K562 (cell line): ENCODE results near the gene KLHDC7A. TPM values are rescaled to one million over a fixed set of nuclear protein-coding genes. Genes with fewer than 3 reads are reported as not detected.

Source experiments
- ATAC-seq: fragments of 200-7000 bp; cut with Tn5 transposase; 3 replicates; pipeline ENCODE4 v1.9.1; 2020; ENCODE audit warnings: moderate library complexity
- BruUV-seq: library from RNA; stranded (reverse); fragments of 400-500 nt; replicated peaks from 2 replicates; lab custom pipeline; 2021; lab: Mats Ljungman, UMichigan
- CTCF ChIA-PET: fragments of 300-600 bp; formaldehyde crosslinking; extraction: SDS; loops from one replicate; lab custom pipeline; 2021; ENCODE audit warnings: low intra/inter-chr PET ratio; lab: Yijun Ruan, JAX
- POLR2A ChIA-PET: fragments of 300-600, 350-650 bp; sonication (Branson Sonifier 250); formaldehyde crosslinking; extraction: SDS; loops from one replicate; lab custom pipeline; 2021; ENCODE audit warnings: antibody characterized with exemption, inconsistent platforms; lab: Yijun Ruan, JAX
- DNase-seq, 4 experiments: peaks; one replicate each; pipeline versions ENCODE4 v3.0.0 to v3.0.0-alpha.2; 2011 to 2018; ENCODE audit warnings: low spot score in 3 of 4, mixed read lengths in 3 of 4; ENCODE audit errors: extremely low read depth in 1 of 4
- FAIRE-seq: peaks from 2 replicates; lab custom pipeline; 2011; peaks lifted over from hg19 to GRCh38; lab: Jason Lieb, UNC
- H2AFZ ChIP-seq: 2 replicates; pipeline ENCODE4 v1.6.0; 2011; ENCODE audit warnings: low read depth, low read length, control low read depth, inconsistent platforms
- H3K27ac ChIP-seq: fragments of 200-600 bp; 3 replicates; pipeline ENCODE4 v1.8.0; 2011; ENCODE audit warnings: low read depth, mild to moderate bottlenecking, control low read depth, inconsistent platforms, low read length, moderate library complexity, mixed read lengths; ENCODE audit errors: extremely low read depth
- H3K27me3 ChIP-seq, 2 experiments: fragments of 300-600 bp in 1 of 2; 2 replicates in 1 of 2; 3 replicates in 1 of 2; pipeline versions ENCODE4 v1.6.0 to v1.8.0; 2011; ENCODE audit warnings: inconsistent platforms in 2 of 2, low read length in 2 of 2, mild to moderate bottlenecking in 1 of 2, mixed read lengths in 1 of 2, moderate library complexity in 1 of 2; ENCODE audit not compliant: control insufficient read depth in 2 of 2, insufficient read depth in 2 of 2
- H3K36me3 ChIP-seq: fragments of 300-600 bp; 3 replicates; pipeline ENCODE4 v1.8.0; 2011; ENCODE audit warnings: mild to moderate bottlenecking, low read length, inconsistent platforms; ENCODE audit not compliant: control insufficient read depth, insufficient read depth
- H3K4me1 ChIP-seq, 2 experiments: fragments of 200-600 bp in 1 of 2; replicated peaks in 1 of 2; 2 replicates in 1 of 2; 3 replicates in 1 of 2; pipeline versions ENCODE4 v1.5.1 to v1.8.0; 2011; ENCODE audit warnings: inconsistent platforms in 2 of 2, low read length in 2 of 2, mild to moderate bottlenecking in 1 of 2, mixed read lengths in 1 of 2, moderate library complexity in 1 of 2; ENCODE audit not compliant: control insufficient read depth in 2 of 2, insufficient read depth in 2 of 2
- H3K4me2 ChIP-seq: 2 replicates; pipeline ENCODE4 v1.6.1; 2011; ENCODE audit warnings: low read length, control low read depth, inconsistent platforms, mixed read lengths; ENCODE audit not compliant: insufficient read depth
- H3K4me3 ChIP-seq: fragments of 200-600 bp; sonication (generic), shearing (Covaris generic); 2 replicates; pipeline ENCODE4 v1.5.1; 2016; ENCODE audit warnings: control low read depth, inconsistent platforms
- H3K79me2 ChIP-seq: fragments of 200-600 bp; 3 replicates; pipeline ENCODE4 v1.8.0; 2011; ENCODE audit warnings: low read length, inconsistent platforms; ENCODE audit not compliant: control insufficient read depth, insufficient read depth
- H3K9ac ChIP-seq, 2 experiments: 2 replicates each; pipeline versions ENCODE4 v1.6.0 to v1.6.1; 2011; ENCODE audit warnings: low read depth in 2 of 2, low read length in 2 of 2, control low read depth in 1 of 2, inconsistent platforms in 1 of 2, mild to moderate bottlenecking in 1 of 2, mixed read lengths in 1 of 2; ENCODE audit not compliant: insufficient read depth in 1 of 2
- H3K9me1 ChIP-seq: one replicate; pipeline ENCODE4 v1.6.0; 2011; ENCODE audit warnings: inconsistent platforms, mild to moderate bottlenecking, low read length, moderate library complexity; ENCODE audit not compliant: control insufficient read depth, insufficient read depth
- H3K9me3 ChIP-seq: replicated peaks from 2 replicates; pipeline ENCODE4 v1.5.1; 2011; ENCODE audit warnings: low read depth, low read length, inconsistent platforms; ENCODE audit not compliant: control insufficient read depth, insufficient read depth
- H4K20me1 ChIP-seq: replicated peaks from 2 replicates; pipeline ENCODE4 v1.6.1; 2011; ENCODE audit warnings: low read length, inconsistent platforms, mixed read lengths; ENCODE audit not compliant: control insufficient read depth, insufficient read depth
- ARID3A ChIP-seq: IDR thresholded peaks from 2 replicates; pipeline ENCODE4 v1.6.1; 2012; ENCODE audit warnings: low read depth, low read length, improper control_type of control experiment, borderline replicate concordance
- BRF1 ChIP-seq: IDR thresholded peaks from 3 replicates; pipeline ENCODE4 v1.6.1; 2011; ENCODE audit warnings: borderline replicate concordance, mild to moderate bottlenecking; ENCODE audit not compliant: insufficient read length; ENCODE audit errors: extremely low read depth
- CSDE1 ChIP-seq, 2 experiments: fragments of 450-650 bp; IDR thresholded peaks; 2 replicates each; pipeline ENCODE4 v1.6.1; 2016; ENCODE audit warnings: mild to moderate bottlenecking in 1 of 2
- JUND ChIP-seq, 2 experiments: IDR thresholded peaks; 2 replicates in 1 of 2; 3 replicates in 1 of 2; pipeline ENCODE4 v1.6.1; 2011; ENCODE audit warnings: borderline replicate concordance in 2 of 2, low read depth in 2 of 2, low read length in 2 of 2, improper control_type of control experiment in 1 of 2, missing biosample characterization in 1 of 2, missing genetic modification characterization in 1 of 2, missing genetic modification reagents in 1 of 2
- MAFK ChIP-seq: IDR thresholded peaks from 2 replicates; pipeline ENCODE4 v1.6.1; 2011; ENCODE audit warnings: low read length, improper control_type of control experiment
- MBD2 ChIP-seq: sonication (generic); IDR thresholded peaks from 2 replicates; pipeline ENCODE4 v1.6.1; 2016; ENCODE audit warnings: low read depth, borderline replicate concordance
- ZNF449 ChIP-seq: fragments of 250-450 bp; sonication (Bioruptor Pico); IDR thresholded peaks from 2 replicates; pipeline ENCODE4 v1.8.0; 2022; ENCODE audit warnings: moderate library complexity, mild to moderate bottlenecking, inconsistent platforms
- ZNF740 ChIP-seq, 3 experiments: fragments of 200-800 bp in 1 of 3; sonication (Bioruptor generic) in 1 of 3; sonication (generic) in 1 of 3; formaldehyde crosslinking in 1 of 3; IDR thresholded peaks; 2 replicates each; pipeline versions ENCODE4 v1.6.1 to v1.8.0; 2016 to 2022; ENCODE audit warnings: mild to moderate bottlenecking in 2 of 3, missing compliant biosample characterization in 2 of 3, missing genetic modification characterization in 2 of 3, missing genetic modification reagents in 1 of 3
- ZNF75A ChIP-seq: fragments of 450-650 bp; formaldehyde crosslinking; IDR thresholded peaks from 2 replicates; pipeline ENCODE4 v1.4.0; 2020; ENCODE audit warnings: mild to moderate bottlenecking
- WGBS: fragments of 100-300 bp; shearing (Covaris generic); methylation state at CpG from one replicate; pipeline ENCODE4 v1.1.6; 2016; ENCODE audit warnings: low coverage, mixed read lengths; ENCODE audit not compliant: insufficient coverage; ENCODE audit errors: missing lambda C conversion rate; 5-methylcytosine and 5-hydroxymethylcytosine counted together
- in situ Hi-C: fragments of 300-500 bp; cut with MboI; formaldehyde crosslinking; loops from 4 replicates; pipeline ENCODE4 v1.15.0; 2018; ENCODE audit warnings: inconsistent platforms, mixed read lengths
- intact Hi-C: fragments of 100-400 bp; cut with micrococcal nuclease; formaldehyde crosslinking; loops from 2 replicates; pipeline ENCODE4 v1.14.2; 2022
- polyA plus RNA-seq, 8 experiments: library from polyadenylated mRNA; depleted of rRNA in 4 of 8; stranded (reverse) in 5 of 8; unstranded in 3 of 8; fragments of >200 nt; fragmentation: Nextera tagmentation in 2 of 8; fragmentation: Illumina TruSeq in 1 of 8; extraction: Ambion mirVana in 2 of 8; extraction: Trizol in 1 of 8; gene quantifications; 2 replicates each; pipeline versions ENCODE4 v1.2.1 to v1.2.3, GENCODE V29; 2011 to 2014; ENCODE audit warnings: inconsistent platforms in 1 of 8, missing spikeins in 1 of 8
- total RNA-seq, 7 experiments: library from RNA; depleted of rRNA in 6 of 7; stranded (reverse); fragments of >200 nt in 6 of 7; fragmentation: Illumina TruSeq in 2 of 7; extraction: Trizol in 2 of 7; gene quantifications; 2 replicates each; pipeline versions ENCODE4 v1.2.1 to v1.2.3, GENCODE V29; 2011 to 2021; ENCODE audit warnings: low replicate concordance in 1 of 7

The KLHDC7A gene
- total and polyA plus RNA-seq, 9 of the 15 experiments (the other 6 are each of a cell fraction or from before 2014, with no cell fraction given) = 0.01 to 0.02 (median 0.01) TPM; not detected in 6

GRCh38 chr1:18491168-18491567 lies 10.4 kb downstream of the KLHDC7A start:
- Histone ChIP-seq H3K79me2 (no peaks in the 10 kb centered on the region), H3K4me2 (no peak overlapping the region), H2AFZ (no peak overlapping the region), H3K9me3 (no peaks in the 10 kb centered on the region), H3K9me1 (no peaks in the 10 kb centered on the region), H3K9ac (no peak overlapping the region), H4K20me1 (no peaks in the 10 kb centered on the region; the same call in 1 of the 2 replicates), H3K27ac (no peak overlapping the region)
- CTCF ChIA-PET = no interaction called here
- no peak for FAIRE-seq
- whole genome bisulfite sequencing = 0% methylated on average over 3 of the region's 3 CpGs
- DNase-seq = no peak
- intact Hi-C loops = no loop called here
- no peak for ATAC-seq
- TF ChIP-seq ZNF449 (CRISPR knock-in tag) (no peak), ARID3A (no peak), MAFK (no peak), MBD2 (no peak), CSDE1 (IDR thresholded peaks at IDR 0.05) (no peak), ZNF740 (CRISPR knock-in tag; IDR thresholded peaks at IDR 0.05) (no peak), ZNF740 (tag; IDR thresholded peaks at IDR 0.05) (no peak), JUND (IDR thresholded peaks at IDR 0.05; ENCODE audit: borderline replicate concordance, low read depth, low read length) (no peak), JUND (tag; IDR thresholded peaks at IDR 0.05; ENCODE audit: borderline replicate concordance, low read depth, low read length) (no peak), ZNF75A (CRISPR knock-in tag) (no peak), BRF1 (no peak)
- TF ChIP-seq, all 486 proteins: peak for 0
- BruUV-seq = no TSS peak
- Histone ChIP-seq H3K36me3 (no peaks in the 10 kb centered on the region), H3K4me1 (no peaks in the 10 kb centered on the region), H3K27me3 (peaks cover 0 to 2% of the 10 kb centered on the region in 2 experiments; a peak in 2 of 5 replicates), H3K4me3 (no peak overlapping the region)
- POLR2A ChIA-PET = no interaction called here
- in situ Hi-C loops = no loop called here
